HEK293 (cell line): ENCODE measurements around the gene TBC1D9B.

ENCODE experiments used
- CTCF ChIA-PET: fragments of 350-600 bp; formaldehyde crosslinking; extraction: SDS; loops from one replicate; lab custom pipeline; 2021; ENCODE audit warnings: antibody characterized with exemption; lab: Yijun Ruan, JAX
- POLR2A ChIA-PET: fragments of 300-600 bp; formaldehyde crosslinking; extraction: SDS; loops from one replicate; lab custom pipeline; 2020; ENCODE audit warnings: antibody characterized with exemption, inconsistent platforms; lab: Yijun Ruan, JAX
- H3K27ac ChIP-seq: fragments of 200-500 bp; sonication (Bioruptor generic); 2 replicates; pipeline ENCODE4 v1.5.1; 2014; ENCODE audit warnings: low read depth, low read length, control low read depth, inconsistent platforms; ENCODE audit errors: extremely low read depth
- H3K36me3 ChIP-seq, 2 experiments: fragments of 200-500 bp in 1 of 2; sonication (Bioruptor generic) in 1 of 2; 1 replicate in 1 of 2; 2 replicates in 1 of 2; pipeline ENCODE4 v1.5.1; 2014 to 2017; ENCODE audit warnings: inconsistent platforms in 2 of 2, low read length in 2 of 2; ENCODE audit not compliant: control insufficient read depth in 2 of 2, insufficient read depth in 1 of 2
- H3K4me1 ChIP-seq: fragments of 200-500 bp; sonication (Bioruptor generic); 2 replicates; pipeline ENCODE4 v1.5.1; 2014; ENCODE audit warnings: mild to moderate bottlenecking, low read length, inconsistent platforms; ENCODE audit not compliant: control insufficient read depth, insufficient read depth
- H3K4me3 ChIP-seq: 2 replicates; pipeline ENCODE4 v1.5.1; 2011; ENCODE audit warnings: low read depth, mild to moderate bottlenecking, control low read depth, low read length, moderate library complexity
- H3K9me3 ChIP-seq: fragments of 200-500 bp; sonication (Bioruptor generic); 2 replicates; pipeline ENCODE4 v1.5.1; 2014; ENCODE audit warnings: low read depth, low read length, inconsistent platforms; ENCODE audit not compliant: control insufficient read depth, insufficient read depth
- MZF1 ChIP-seq: fragments of 450-650 bp; formaldehyde crosslinking; IDR thresholded peaks from 2 replicates; pipeline ENCODE4 v1.5.1; 2017; ENCODE audit warnings: missing biosample characterization, missing genetic modification characterization, borderline replicate concordance
- OSR2 ChIP-seq: fragments of 450-650 bp; formaldehyde crosslinking; IDR thresholded peaks from 2 replicates; pipeline ENCODE4 v1.5.1; 2016; ENCODE audit warnings: missing biosample characterization, missing genetic modification characterization
- SP3 ChIP-seq: fragments of 450-650 bp; formaldehyde crosslinking; IDR thresholded peaks from 2 replicates; pipeline ENCODE4 v1.5.1; 2016; ENCODE audit warnings: missing biosample characterization, missing genetic modification characterization
- ZBTB20 ChIP-seq: fragments of 450-650 bp; formaldehyde crosslinking; IDR thresholded peaks from 2 replicates; pipeline ENCODE4 v1.5.1; 2016; ENCODE audit warnings: missing biosample characterization, missing genetic modification characterization
- ZBTB21 ChIP-seq: fragments of 450-650 bp; formaldehyde crosslinking; IDR thresholded peaks from 2 replicates; pipeline ENCODE4 v1.5.1; 2017; ENCODE audit warnings: missing biosample characterization, missing genetic modification characterization
- ZIC2 ChIP-seq: fragments of 450-650 bp; formaldehyde crosslinking; IDR thresholded peaks from 2 replicates; pipeline ENCODE4 v1.5.1; 2016; ENCODE audit warnings: missing biosample characterization, missing genetic modification characterization
- ZNF140 ChIP-seq: fragments of 450-650 bp; formaldehyde crosslinking; IDR thresholded peaks from 2 replicates; pipeline ENCODE4 v1.5.1; 2016; ENCODE audit warnings: missing biosample characterization, missing genetic modification characterization
- ZNF174 ChIP-seq: fragments of 450-650 bp; formaldehyde crosslinking; IDR thresholded peaks from 2 replicates; pipeline ENCODE4 v1.5.0; 2017; ENCODE audit warnings: missing biosample characterization, mild to moderate bottlenecking, missing genetic modification characterization
- ZNF510 ChIP-seq: fragments of 450-650 bp; formaldehyde crosslinking; IDR thresholded peaks from 2 replicates; pipeline ENCODE4 v1.5.1; 2018; ENCODE audit warnings: mild to moderate bottlenecking, missing genetic modification characterization, missing biosample characterization; ENCODE audit not compliant: insufficient replicate concordance
- ZNF521 ChIP-seq: fragments of 450-650 bp; formaldehyde crosslinking; IDR thresholded peaks from 2 replicates; pipeline ENCODE4 v1.5.1; 2017; ENCODE audit warnings: missing biosample characterization, mild to moderate bottlenecking, missing genetic modification characterization
- ZNF530 ChIP-seq: fragments of 450-650 bp; formaldehyde crosslinking; IDR thresholded peaks from 2 replicates; pipeline ENCODE4 v1.5.1; 2016; ENCODE audit warnings: low read depth, missing biosample characterization, missing genetic modification characterization
- ZNF549 ChIP-seq: fragments of 450-650 bp; IDR thresholded peaks from 2 replicates; pipeline ENCODE4 v1.5.1; 2018; ENCODE audit warnings: missing biosample characterization, missing genetic modification characterization, mild to moderate bottlenecking, inconsistent platforms, moderate library complexity
- ZNF626 ChIP-seq: fragments of 450-650 bp; sonication (Bioruptor Pico); formaldehyde crosslinking; IDR thresholded peaks from 2 replicates; pipeline ENCODE4 v1.5.1; 2018; ENCODE audit warnings: missing biosample characterization, missing genetic modification characterization, inconsistent platforms
- ZNF670 ChIP-seq: fragments of 450-650 bp; formaldehyde crosslinking; IDR thresholded peaks from 2 replicates; pipeline ENCODE4 v1.5.1; 2016; ENCODE audit warnings: missing biosample characterization, missing genetic modification characterization, low read depth
- ZNF707 ChIP-seq: fragments of 450-650 bp; formaldehyde crosslinking; IDR thresholded peaks from 2 replicates; pipeline ENCODE4 v1.5.1; 2016; ENCODE audit warnings: missing biosample characterization, missing genetic modification characterization
- ZNF837 ChIP-seq: fragments of 450-650 bp; formaldehyde crosslinking; IDR thresholded peaks from 2 replicates; pipeline ENCODE4 v1.5.1; 2016; ENCODE audit warnings: missing biosample characterization, missing genetic modification characterization
- TF ChIP-seq, protein P1 (sequence below): fragments of 450-650 bp; formaldehyde crosslinking; IDR thresholded peaks from 2 replicates; pipeline ENCODE4 v1.5.1; 2017; ENCODE audit warnings: missing biosample characterization, missing genetic modification characterization
- TF ChIP-seq, protein P2 (sequence below): fragments of 450-650 bp; IDR thresholded peaks from 2 replicates; pipeline ENCODE4 v1.5.1; 2018; ENCODE audit warnings: missing biosample characterization, mild to moderate bottlenecking, missing genetic modification characterization
- TF ChIP-seq, protein P3 (sequence below): fragments of 450-650 bp; formaldehyde crosslinking; IDR thresholded peaks from 2 replicates; pipeline ENCODE4 v1.5.1; 2016; ENCODE audit warnings: missing biosample characterization, missing genetic modification characterization
- TF ChIP-seq, protein P4 (sequence below): fragments of 450-650 bp; formaldehyde crosslinking; IDR thresholded peaks from 2 replicates; pipeline ENCODE4 v1.5.1; 2016; ENCODE audit warnings: missing biosample characterization, missing genetic modification characterization

The TBC1D9B gene

DNA sequence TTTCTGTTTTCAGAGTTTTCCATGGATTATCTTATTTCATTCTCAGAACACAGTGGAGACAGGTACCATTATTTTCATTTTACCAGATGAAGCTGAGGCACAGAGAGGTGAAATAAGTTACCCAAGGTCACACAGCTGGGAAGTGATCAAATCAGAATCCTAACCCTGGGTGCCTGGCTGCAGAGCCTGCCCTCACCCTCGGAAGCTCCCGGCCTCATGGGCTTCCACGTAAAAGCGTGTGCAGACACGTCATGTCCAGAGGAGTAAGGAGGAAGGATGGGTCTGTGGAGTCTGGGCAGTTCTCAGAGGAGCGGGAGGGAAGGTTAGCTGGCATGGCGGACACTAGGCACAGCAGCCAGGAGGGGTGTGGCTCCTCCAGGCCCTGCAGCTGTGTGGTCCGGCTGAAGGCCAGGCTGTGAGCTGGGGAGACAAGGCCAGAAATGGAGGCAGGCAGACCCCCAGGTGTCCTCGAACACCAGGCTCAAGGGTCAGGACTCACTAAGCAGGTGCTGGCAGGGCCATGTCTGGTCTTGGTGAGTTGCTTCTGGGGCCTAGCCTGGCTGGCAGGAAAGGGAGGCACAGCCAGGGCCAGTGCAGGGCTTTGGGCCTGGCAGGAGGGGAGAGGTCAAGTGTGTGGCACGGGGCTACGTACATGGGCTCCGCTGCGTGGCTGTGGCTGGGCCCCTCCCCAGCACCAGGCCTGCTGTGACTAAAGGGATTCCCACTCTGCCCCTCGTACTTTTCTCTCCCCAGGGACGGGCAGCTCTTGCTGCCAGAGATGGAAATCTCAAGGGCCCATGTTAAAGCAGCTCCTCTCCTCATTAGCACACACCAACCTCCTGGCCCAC, 5.6 kb downstream of the TBC1D9B start (continued):
- TF ChIP-seq, protein P1, sequence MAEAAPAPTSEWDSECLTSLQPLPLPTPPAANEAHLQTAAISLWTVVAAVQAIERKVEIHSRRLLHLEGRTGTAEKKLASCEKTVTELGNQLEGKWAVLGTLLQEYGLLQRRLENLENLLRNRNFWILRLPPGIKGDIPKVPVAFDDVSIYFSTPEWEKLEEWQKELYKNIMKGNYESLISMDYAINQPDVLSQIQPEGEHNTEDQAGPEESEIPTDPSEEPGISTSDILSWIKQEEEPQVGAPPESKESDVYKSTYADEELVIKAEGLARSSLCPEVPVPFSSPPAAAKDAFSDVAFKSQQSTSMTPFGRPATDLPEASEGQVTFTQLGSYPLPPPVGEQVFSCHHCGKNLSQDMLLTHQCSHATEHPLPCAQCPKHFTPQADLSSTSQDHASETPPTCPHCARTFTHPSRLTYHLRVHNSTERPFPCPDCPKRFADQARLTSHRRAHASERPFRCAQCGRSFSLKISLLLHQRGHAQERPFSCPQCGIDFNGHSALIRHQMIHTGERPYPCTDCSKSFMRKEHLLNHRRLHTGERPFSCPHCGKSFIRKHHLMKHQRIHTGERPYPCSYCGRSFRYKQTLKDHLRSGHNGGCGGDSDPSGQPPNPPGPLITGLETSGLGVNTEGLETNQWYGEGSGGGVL, result no peak
- TF ChIP-seq ZNF549 (no peak), ZBTB20 (tag by site-specific recombination) (no peak)

DNA sequence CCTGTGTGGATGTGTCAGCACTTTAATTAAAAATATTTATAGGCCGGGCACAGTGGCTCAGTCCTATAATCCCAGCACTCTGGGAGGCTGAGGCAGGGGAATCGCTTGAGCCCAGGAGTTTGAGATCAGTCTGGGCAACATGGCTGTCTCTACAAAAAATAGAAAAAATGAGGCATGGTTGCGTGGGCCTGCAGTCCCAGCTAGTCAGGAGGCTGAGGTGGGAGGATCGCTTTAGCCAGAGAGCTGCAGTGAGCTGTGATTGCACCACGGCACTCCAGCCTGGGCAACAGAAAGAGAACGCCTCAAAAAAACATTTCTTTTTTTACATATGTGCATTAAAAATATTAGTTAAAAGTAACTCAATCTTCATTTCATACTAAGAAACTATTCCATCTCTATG, 6.2 kb downstream of the TBC1D9B start:
- no peak overlapping the region for H3K4me3 ChIP-seq
- H3K27ac ChIP-seq, result no peak overlapping the region
- ChIA-PET CTCF (interaction anchor here (0.5 to 0.6 kb wide), 2 partner anchors 32 to 163 kb away, joined by 3 to 4 read pairs; no protein-coding TSS in a partner anchor), POLR2A (no interaction called here)
- peaks cover 38 to 88% of the 10 kb centered on the region in 2 experiments for H3K36me3 ChIP-seq
- no peaks in the 10 kb centered on the region for H3K4me1 ChIP-seq
- no peaks in the 10 kb centered on the region for H3K9me3 ChIP-seq
- TF ChIP-seq ZNF521 (no peak), MZF1 (tag by site-specific recombination) (no peak), ZBTB21 (tag by site-specific recombination) (no peak), ZNF626 (tag by site-specific recombination) (no peak), ZNF510 (no peak), ZNF140 (tag by site-specific recombination) (no peak), ZIC2 (tag by site-specific recombination) (no peak), ZNF707 (tag by site-specific recombination) (no peak), ZNF837 (tag by site-specific recombination) (no peak), ZNF530 (tag by site-specific recombination) (no peak), SP3 (tag by site-specific recombination) (no peak), OSR2 (tag by site-specific recombination) (no peak), ZNF670 (no peak), ZNF174 (tag by site-specific recombination) (no peak)
- TF ChIP-seq, protein P2, sequence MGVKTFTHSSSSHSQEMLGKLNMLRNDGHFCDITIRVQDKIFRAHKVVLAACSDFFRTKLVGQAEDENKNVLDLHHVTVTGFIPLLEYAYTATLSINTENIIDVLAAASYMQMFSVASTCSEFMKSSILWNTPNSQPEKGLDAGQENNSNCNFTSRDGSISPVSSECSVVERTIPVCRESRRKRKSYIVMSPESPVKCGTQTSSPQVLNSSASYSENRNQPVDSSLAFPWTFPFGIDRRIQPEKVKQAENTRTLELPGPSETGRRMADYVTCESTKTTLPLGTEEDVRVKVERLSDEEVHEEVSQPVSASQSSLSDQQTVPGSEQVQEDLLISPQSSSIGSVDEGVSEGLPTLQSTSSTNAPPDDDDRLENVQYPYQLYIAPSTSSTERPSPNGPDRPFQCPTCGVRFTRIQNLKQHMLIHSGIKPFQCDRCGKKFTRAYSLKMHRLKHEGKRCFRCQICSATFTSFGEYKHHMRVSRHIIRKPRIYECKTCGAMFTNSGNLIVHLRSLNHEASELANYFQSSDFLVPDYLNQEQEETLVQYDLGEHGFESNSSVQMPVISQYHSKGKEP (tag by site-specific recombination), result no peak
- TF ChIP-seq, protein P3, sequence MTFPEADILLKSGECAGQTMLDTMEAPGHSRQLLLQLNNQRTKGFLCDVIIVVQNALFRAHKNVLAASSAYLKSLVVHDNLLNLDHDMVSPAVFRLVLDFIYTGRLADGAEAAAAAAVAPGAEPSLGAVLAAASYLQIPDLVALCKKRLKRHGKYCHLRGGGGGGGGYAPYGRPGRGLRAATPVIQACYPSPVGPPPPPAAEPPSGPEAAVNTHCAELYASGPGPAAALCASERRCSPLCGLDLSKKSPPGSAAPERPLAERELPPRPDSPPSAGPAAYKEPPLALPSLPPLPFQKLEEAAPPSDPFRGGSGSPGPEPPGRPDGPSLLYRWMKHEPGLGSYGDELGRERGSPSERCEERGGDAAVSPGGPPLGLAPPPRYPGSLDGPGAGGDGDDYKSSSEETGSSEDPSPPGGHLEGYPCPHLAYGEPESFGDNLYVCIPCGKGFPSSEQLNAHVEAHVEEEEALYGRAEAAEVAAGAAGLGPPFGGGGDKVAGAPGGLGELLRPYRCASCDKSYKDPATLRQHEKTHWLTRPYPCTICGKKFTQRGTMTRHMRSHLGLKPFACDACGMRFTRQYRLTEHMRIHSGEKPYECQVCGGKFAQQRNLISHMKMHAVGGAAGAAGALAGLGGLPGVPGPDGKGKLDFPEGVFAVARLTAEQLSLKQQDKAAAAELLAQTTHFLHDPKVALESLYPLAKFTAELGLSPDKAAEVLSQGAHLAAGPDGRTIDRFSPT (tag by site-specific recombination), result no peak
- TF ChIP-seq, protein P4, sequence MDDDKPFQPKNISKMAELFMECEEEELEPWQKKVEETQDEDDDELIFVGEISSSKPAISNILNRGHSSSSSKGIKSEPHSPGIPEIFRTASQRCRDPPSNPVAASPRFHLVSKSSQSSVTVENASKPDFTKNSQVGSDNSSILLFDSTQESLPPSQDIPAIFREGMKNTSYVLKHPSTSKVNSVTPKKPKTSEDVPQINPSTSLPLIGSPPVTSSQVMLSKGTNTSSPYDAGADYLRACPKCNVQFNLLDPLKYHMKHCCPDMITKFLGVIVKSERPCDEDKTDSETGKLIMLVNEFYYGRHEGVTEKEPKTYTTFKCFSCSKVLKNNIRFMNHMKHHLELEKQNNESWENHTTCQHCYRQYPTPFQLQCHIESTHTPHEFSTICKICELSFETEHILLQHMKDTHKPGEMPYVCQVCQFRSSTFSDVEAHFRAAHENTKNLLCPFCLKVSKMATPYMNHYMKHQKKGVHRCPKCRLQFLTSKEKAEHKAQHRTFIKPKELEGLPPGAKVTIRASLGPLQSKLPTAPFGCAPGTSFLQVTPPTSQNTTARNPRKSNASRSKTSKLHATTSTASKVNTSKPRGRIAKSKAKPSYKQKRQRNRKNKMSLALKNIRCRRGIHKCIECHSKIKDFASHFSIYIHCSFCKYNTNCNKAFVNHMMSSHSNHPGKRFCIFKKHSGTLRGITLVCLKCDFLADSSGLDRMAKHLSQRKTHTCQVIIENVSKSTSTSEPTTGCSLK, result no peak
- TF ChIP-seq, all 188 proteins: peak for 0
